ENCODE data around the gene ZNF83.
"Not testable (repeated sequence)": the region's sequence is repeated elsewhere in the genome, so short reads cannot be mapped to it uniquely, and the experiment has no call there.

ZNF83 gene

DNA sequence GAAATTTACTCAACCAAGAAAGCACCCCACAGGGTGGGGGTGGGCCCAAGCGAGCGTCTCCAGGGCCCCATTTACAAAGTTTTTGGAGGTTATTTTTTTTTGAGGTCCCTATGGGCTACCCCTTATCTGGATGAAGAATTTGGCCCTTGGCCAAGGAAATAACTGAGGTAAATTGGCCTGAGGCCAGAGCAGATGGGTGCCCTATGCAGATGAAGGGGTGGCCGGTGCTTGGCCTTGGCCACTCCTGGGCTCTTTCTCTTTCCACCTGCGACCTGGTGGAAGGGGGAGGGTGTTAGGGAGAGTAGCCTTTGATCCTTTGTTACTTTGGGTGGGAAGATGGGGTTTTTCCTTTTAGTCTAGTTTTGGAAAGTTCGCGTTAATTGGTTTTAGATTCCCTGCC is 52.6 kb downstream of the ZNF83 start:
- no peak for ATAC-seq (replicated peaks)
- no peak for DNase-seq
- Mint-ChIP-seq H3K27ac (no peak overlapping the region), H3K4me1 (ENCODE audit: low read depth in 2 of 2) (peaks cover 0 to 5% of the 10 kb centered on the region in 2 donors), H3K9me3 (peaks cover 0 to 9% of the 10 kb centered on the region in 2 donors), H3K4me3 (no peak overlapping the region), H3K36me3 (ENCODE audit: insufficient read depth) (peaks cover 43% of the 10 kb centered on the region), H3K27me3 (no peaks in the 10 kb centered on the region)

DNA sequence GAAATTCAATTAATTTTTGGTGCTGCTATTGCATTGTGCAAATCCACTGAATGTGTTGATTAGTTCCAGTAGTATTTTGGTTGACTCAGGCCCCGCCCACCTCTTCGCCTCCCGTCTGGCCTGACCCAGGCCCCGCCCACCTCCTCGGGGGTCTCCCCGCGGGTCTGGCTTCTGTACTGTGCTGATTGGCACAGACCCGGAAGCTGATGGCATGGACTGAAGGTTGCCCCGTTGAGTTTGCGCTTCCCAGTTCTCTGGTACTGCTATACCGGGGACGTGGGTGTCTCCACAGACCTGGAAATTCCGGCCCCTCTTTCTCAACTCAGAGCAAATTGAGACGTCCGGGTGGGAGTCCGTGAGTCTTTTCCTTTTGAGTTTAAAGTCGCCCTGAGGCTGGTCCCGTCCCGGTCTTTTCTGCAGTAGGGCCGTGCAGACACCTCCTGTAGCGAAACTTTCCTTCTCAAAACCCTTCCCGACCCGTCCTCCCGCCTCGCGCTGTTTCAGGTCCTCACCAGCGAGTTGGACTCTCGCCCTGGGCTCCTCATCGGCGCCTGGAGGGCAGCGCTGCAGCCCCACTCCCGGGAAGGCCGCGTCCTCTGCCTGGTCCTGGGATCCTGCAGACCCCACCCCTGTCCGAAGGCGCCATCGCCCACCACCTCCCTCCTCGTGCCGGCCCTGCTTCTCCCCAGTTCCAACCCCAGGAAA is 53.3 kb downstream of the ZNF83 start:
- no peak overlapping the region for H3K4me3 Mint-ChIP-seq
- H3K27ac Mint-ChIP-seq: no peak overlapping the region
- H3K4me1 Mint-ChIP-seq (ENCODE audit: low read depth in 2 of 2): peaks cover 0 to 5% of the 10 kb centered on the region in 2 donors
- ATAC-seq (replicated peaks) (no peak), DNase-seq (no peak)
- H3K36me3 Mint-ChIP-seq (ENCODE audit: insufficient read depth): peaks cover 44% of the 10 kb centered on the region
- peaks cover 0 to 9% of the 10 kb centered on the region in 2 donors for H3K9me3 Mint-ChIP-seq
- H3K27me3 Mint-ChIP-seq: no peaks in the 10 kb centered on the region

DNA sequence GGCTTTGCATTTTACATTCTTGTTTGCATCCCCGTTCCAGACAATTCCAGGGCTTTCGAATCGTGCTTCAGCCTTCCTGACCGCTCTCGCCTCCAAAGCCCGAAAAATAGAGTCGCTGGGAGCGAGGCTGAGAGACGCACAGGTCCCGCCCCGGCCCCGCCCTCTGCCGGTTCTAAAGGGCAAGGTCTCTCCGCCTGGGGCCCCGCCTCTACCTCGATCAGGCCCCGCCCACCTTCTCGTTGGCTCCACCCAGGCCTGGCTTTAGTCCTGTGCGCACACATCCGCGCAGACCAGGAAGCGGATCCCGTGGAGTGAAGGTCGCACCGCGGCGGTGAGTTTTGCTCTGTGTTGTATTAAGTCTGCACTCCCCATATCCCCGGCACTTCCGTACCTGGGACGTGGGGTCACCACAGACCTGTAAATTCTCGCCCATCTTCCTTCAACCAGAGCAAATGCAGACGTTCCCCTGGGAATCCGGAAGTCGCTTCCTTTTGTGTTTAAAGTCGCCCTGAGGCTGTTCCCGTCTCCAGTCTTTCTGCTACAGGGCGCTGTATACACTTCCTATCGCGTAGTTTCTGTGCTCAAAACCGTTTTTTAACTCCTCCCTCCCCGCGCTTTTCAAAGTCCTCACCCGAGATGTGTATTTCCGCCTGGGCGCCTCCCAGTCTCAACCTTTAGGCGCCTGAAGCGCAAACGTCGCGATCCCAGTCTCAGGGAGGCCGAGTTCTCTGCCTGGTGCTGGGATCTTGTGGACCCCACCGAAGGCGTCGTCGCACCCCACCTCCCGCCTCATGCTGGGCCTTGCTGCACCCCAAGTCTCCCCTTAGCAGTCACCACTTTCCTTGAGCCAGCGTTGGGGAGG is 67.9 kb downstream of the ZNF83 start, which contains the start of gene ZNF701:
ZNF701 (plus strand) TSS at position 288 of the 862 bp plus-strand sequence. CDS start 3,861 bp downstream, outside the sequence.
- Mint-ChIP-seq H3K27me3 (no peaks in the 10 kb centered on the region), H3K4me3 (peak within 1 kb of the TSS; percentile 91 to 96), H3K4me1 (ENCODE audit: low read depth in 2 of 2) (peaks cover 21 to 38% of the 10 kb centered on the region in 2 donors), H3K9me3 (no peaks in the 10 kb centered on the region), H3K27ac (peak within 1 kb of the TSS; percentile 92 to 96), H3K36me3 (ENCODE audit: insufficient read depth) (peaks cover 25% of the 10 kb centered on the region)
- ATAC-seq (replicated peaks) (peak; percentile 95), DNase-seq (peak; percentile 96 to 99 (median 97))

DNA sequence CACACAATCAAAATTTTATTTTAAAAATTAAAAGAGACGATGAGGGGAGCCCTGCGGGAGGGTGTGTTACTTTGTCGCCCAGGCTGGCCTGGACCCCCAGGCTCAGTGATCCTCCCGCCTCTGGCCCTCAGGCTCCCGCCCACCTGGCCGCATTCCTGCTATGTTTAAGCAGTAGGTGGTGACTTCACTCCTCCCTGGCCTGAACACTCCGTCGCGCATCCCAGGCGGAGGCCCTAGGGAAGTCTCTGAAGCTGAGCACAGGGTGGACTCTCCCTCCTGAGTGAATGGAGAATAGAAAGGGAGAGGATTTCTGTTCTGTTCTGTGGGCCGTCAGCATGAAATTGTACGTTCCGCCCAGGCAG is 68.5 kb downstream of the ZNF83 start:
- H3K27me3 Mint-ChIP-seq, DNase-seq, H3K9me3 Mint-ChIP-seq: not testable (repeated sequence)
- ATAC-seq (replicated peaks): peak; percentile 6
- H3K27ac Mint-ChIP-seq: peak overlapping the region; percentile 92 to 96
- peaks cover 21 to 38% of the 10 kb centered on the region in 2 donors for H3K4me1 Mint-ChIP-seq (ENCODE audit: low read depth in 2 of 2)
- H3K4me3 Mint-ChIP-seq: peak overlapping the region; percentile 91 to 96
- H3K36me3 Mint-ChIP-seq (ENCODE audit: insufficient read depth): peaks cover 25% of the 10 kb centered on the region

DNA sequence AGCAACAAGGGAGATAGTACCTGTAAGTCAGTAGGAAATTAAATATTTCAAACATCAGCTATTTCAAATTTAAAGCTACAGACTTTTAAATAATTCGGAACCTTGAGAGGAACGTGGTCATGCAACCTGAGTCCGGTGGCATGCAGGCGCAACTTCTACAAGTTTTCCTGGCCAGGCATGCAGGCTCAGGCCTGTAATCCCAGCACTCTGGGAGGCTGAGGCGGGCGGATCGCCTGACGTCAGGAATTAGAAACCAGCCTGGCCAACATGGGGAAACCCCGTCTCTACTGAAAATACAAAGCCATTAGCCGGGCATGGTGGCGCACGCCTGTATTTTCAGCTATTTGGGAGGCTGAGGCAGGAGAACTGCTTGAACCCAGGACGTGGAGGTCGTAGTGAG is 70.2 kb downstream of the ZNF83 start:
- Mint-ChIP-seq H3K36me3 (ENCODE audit: insufficient read depth) (peaks cover 18% of the 10 kb centered on the region), H3K27ac (no peak overlapping the region), H3K4me3 (no peak overlapping the region), H3K4me1 (ENCODE audit: low read depth in 2 of 2) (peaks cover 16 to 23% of the 10 kb centered on the region in 2 donors), H3K27me3 (no peaks in the 10 kb centered on the region), H3K9me3 (no peaks in the 10 kb centered on the region)
- no peak for ATAC-seq (replicated peaks)
- DNase-seq: no peak

DNA sequence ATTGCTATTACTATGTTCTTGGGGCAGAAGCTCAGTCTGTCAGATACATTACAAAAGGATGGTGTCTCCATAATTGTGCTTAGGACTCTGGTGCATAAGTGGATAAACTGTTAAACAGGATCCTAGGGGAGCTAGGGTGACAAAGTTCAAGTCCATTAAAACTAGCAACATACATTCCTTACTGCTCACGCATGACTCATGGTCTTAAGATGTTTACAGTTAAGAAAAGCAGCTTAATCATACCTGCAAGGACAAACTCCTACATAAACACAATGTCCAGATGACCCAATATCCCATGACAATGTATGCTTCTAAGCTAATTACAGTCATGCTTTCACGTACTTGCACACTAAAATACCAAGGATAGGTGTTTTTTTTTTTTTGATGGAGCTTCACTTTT is 71.6 kb downstream of the ZNF83 start:
- Mint-ChIP-seq H3K9me3 (no peaks in the 10 kb centered on the region), H3K27me3 (no peaks in the 10 kb centered on the region), H3K27ac (no peak overlapping the region), H3K4me3 (no peak overlapping the region), H3K4me1 (ENCODE audit: low read depth in 2 of 2) (peaks cover 11 to 16% of the 10 kb centered on the region in 2 donors), H3K36me3 (ENCODE audit: insufficient read depth) (peaks cover 10% of the 10 kb centered on the region)
- DNase-seq (no peak), ATAC-seq (replicated peaks) (no peak)

DNA sequence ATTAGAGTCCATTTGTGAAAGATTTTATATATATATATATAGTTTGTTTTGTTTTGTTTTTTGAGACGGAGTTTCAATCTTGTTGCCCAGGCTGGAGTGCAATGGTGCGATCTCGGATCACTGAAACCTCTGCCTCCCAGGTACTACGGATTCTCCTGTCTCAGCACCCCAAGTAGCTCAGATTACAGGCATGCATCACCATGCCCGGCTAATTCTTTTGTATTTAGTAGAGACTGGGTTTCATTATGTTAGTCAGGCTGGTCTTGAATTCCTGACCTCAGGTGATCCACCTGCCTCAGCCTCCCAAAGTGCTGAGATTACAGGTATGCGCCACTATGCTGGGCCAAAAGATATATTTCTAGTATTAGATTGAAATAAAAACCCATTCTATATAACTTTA is 72.0 kb downstream of the ZNF83 start:
- ATAC-seq (replicated peaks) (no peak), DNase-seq (no peak)
- peaks cover 7 to 11% of the 10 kb centered on the region in 2 donors for H3K4me1 Mint-ChIP-seq (ENCODE audit: low read depth in 2 of 2)
- no peak overlapping the region for H3K27ac Mint-ChIP-seq
- no peaks in the 10 kb centered on the region for H3K9me3 Mint-ChIP-seq
- H3K4me3 Mint-ChIP-seq: no peak overlapping the region
- H3K36me3 Mint-ChIP-seq (ENCODE audit: insufficient read depth): peaks cover 10% of the 10 kb centered on the region
- H3K27me3 Mint-ChIP-seq: no peaks in the 10 kb centered on the region

Data from effector memory CD8-positive, alpha-beta T cell (primary cell).